GM13976 (cell line): ENCODE data around the gene STN1.

Experiments used
- DNase-seq: peaks from one replicate; pipeline ENCODE4 v3.0.0; 2012; ENCODE audit warnings: low spot score
- CTCF ChIP-seq: IDR thresholded peaks from 2 replicates; pipeline ENCODE4 v1.5.1; 2012; ENCODE audit warnings: borderline replicate concordance, mild to moderate bottlenecking; ENCODE audit not compliant: insufficient read depth; ENCODE audit errors: extremely low read depth, missing control alignments, control extremely low read depth
- in situ Hi-C: fragments of 300-500 bp; cut with MboI; formaldehyde crosslinking; loops from one replicate; pipeline ENCODE4 v1.12.0; 2022; ENCODE audit warnings: low sequenced_read_pairs, mixed read lengths, inconsistent platforms; ENCODE audit not compliant: unreplicated experiment

Gene STN1

GRCh38 chr10:103930449-103930848, 12.5 kb upstream of the STN1 start:
- in situ Hi-C loops, result no loop called here
- no peak for DNase-seq
- no peak for TF ChIP-seq CTCF

GRCh38 chr10:103929381-103929921, 11.5 kb upstream of the STN1 start:
- TF ChIP-seq CTCF, result no peak

GRCh38 chr10:103928784-103929183, 10.8 kb upstream of the STN1 start:
- DNase-seq, result no peak
- TF ChIP-seq CTCF, result no peak
- in situ Hi-C loops, result no loop called here

More at GRCh38 chr10:103929381-103929921, 11.5 kb upstream of the STN1 start:
- DNase-seq, result no peak
- in situ Hi-C loops, result no loop called here

- TF ChIP-seq CTCF, result no peak
- no peak for DNase-seq
- in situ Hi-C loops, result no loop called here
These were observed 8.8 kb upstream of the STN1 start for GRCh38 chr10:103926722-103927319.

GRCh38 chr10:103925591-103925990, 7.6 kb upstream of the STN1 start:
- in situ Hi-C loops, result no loop called here
- DNase-seq, result no peak
- no peak for TF ChIP-seq CTCF

GRCh38 chr10:103923502-103923901, 5.5 kb upstream of the STN1 start:
- in situ Hi-C loops, result no loop called here
- DNase-seq, result no peak
- TF ChIP-seq CTCF, result no peak
